H1 (cell line): ENCODE results near the gene CUX1. TPM values are rescaled to one million over a fixed set of nuclear protein-coding genes. Genes with fewer than 3 reads are reported as not detected.

Experiments used
- CBX5 ChIP-seq: fragments of 300-800, 300-1000 bp; sonication (generic); IDR thresholded peaks from 2 replicates; pipeline ENCODE4 v1.7.1; 2016; ENCODE audit warnings: antibody characterized with exemption, low read length, low read depth
- HDAC6 ChIP-seq: IDR thresholded peaks from one replicate; pipeline ENCODE4 v1.7.1; 2012; ENCODE audit warnings: low read depth, mild to moderate bottlenecking, inconsistent platforms, low read length, moderate library complexity
- MAFK ChIP-seq: IDR thresholded peaks from 2 replicates; pipeline ENCODE4 v1.6.1; 2012; ENCODE audit warnings: low read depth, mild to moderate bottlenecking, improper control_type of control experiment, low read length
- NRF1 ChIP-seq: IDR thresholded peaks from 2 replicates; pipeline ENCODE4 v1.6.1; 2011; ENCODE audit warnings: mild to moderate bottlenecking, low read depth, low read length, improper control_type of control experiment
- SAP30 ChIP-seq: fragments of 300-600 bp; sonication (generic); IDR thresholded peaks from 2 replicates; pipeline ENCODE4 v1.7.1; 2012; ENCODE audit warnings: low read length, moderate library complexity, mild to moderate bottlenecking, inconsistent platforms; ENCODE audit not compliant: insufficient read depth, insufficient replicate concordance
- SP4 ChIP-seq: IDR thresholded peaks from 2 replicates; pipeline ENCODE4 v1.6.1; 2012; ENCODE audit warnings: low read length, inconsistent platforms
- polyA plus RNA-seq, 7 experiments: library from polyadenylated mRNA; depleted of rRNA in 3 of 7; stranded (reverse) in 5 of 7; unstranded in 2 of 7; fragments of >200 nt in 5 of 7; fragments of 200-250 nt in 2 of 7; gene quantifications; 1 replicate in 5 of 7; 2 replicates in 1 of 7; 4 replicates in 1 of 7; pipeline versions ENCODE4 v1.2.1 to v1.2.3, GENCODE V29; 2011 to 2013; ENCODE audit warnings: missing spikeins in 2 of 7, mixed read lengths in 2 of 7
- total RNA-seq: library from RNA; stranded (reverse); fragmentation: NEBNext Ultra II Directional; extraction: Animal tissue kit (Norgen Biotek cat#: 25700); gene quantifications from 2 replicates; pipeline ENCODE4 v1.2.1, GENCODE V29; 2021

Gene CUX1
- total and polyA plus RNA-seq, 2 of the 8 experiments (the other 6 are each of a cell fraction or from before 2014, with no cell fraction given) = 21.6 to 65.9 TPM

DNA sequence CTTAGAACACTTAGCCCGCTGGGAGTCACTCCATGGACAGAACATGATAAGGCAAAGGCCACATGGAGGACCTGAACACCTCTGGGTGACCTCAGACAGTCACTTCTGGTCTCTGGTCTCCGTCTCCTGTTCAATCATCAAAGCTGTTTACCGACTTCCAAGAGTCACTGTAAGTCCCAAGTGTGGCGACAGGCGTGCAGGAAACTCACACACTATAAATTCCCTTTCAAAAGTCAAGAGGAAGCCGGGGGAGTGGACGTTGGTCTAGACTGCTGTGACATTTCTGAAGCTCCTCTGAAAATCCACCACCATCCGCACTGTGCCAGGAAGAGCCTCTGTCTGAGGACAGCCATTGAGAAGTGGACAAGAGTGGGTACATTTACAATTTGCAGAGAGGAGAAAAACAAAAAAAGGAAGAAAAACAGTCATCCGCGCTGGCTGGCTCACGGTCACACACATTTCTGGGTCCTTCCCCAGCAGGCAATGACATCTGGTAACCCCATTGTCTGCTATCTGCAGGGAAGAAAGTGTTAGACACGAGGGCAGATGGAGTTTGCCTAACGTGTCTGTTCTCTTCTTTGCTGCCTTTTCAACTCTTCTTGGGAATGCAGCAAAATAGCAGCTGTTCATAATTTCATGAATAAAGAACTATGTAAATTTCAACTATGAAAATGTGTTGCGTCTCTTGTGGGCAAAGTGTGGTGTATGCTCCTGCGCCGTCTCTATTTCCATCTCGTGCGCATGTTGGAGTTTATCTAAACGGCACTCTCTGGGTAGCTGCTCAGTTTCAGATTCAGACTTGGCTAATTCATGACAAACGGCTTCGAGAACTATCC is 32.9 kb upstream of the CUX1 start (continued):
- TF ChIP-seq HDAC6 = no peak
- TF ChIP-seq MAFK = no peak
- TF ChIP-seq SAP30 = no peak
- no peak for TF ChIP-seq CBX5
- no peak for TF ChIP-seq NRF1
- TF ChIP-seq SP4 = no peak
